Measurements from ENCODE around the gene LRP6. TPM values are rescaled to one million over a fixed set of nuclear protein-coding genes. Genes with fewer than 3 reads are reported as not detected.

LRP6 gene
- total and polyA plus RNA-seq, 2 of the 13 experiments (the other 11 are each of a cell fraction or from before 2014, with no cell fraction given), result 33.8 to 42.0 TPM

GRCh38 chr12:12240662-12241340 lies 26.0 kb downstream of the LRP6 start (continued):
- TF ChIP-seq NFRKB (IDR thresholded peaks at IDR 0.05) (no peak), RXRB (CRISPR knock-in tag; IDR thresholded peaks at IDR 0.05; ENCODE audit: borderline replicate concordance) (peak; percentile 52; the same call in 1 of the 2 replicates), ZNF343 (CRISPR knock-in tag; IDR thresholded peaks at IDR 0.05) (no peak), RCOR2 (CRISPR knock-in tag; IDR thresholded peaks at IDR 0.05) (peak; percentile 70), ZNF644 (CRISPR knock-in tag; IDR thresholded peaks at IDR 0.05; ENCODE audit: low read depth) (peak; percentile 46; the same call in 1 of the 2 replicates), ZNF710 (CRISPR knock-in tag; IDR thresholded peaks at IDR 0.05; ENCODE audit: borderline replicate concordance) (0 out of 2 replicates have a peak, but pooled peaks have one; percentile 29), ZNF704 (CRISPR knock-in tag; IDR thresholded peaks at IDR 0.05; ENCODE audit: borderline replicate concordance) (no peak), PPARG (CRISPR knock-in tag; conservative IDR thresholded peaks at IDR 0.05) (0 out of 2 replicates have a peak, but pooled peaks have one; percentile 31), MAZ (IDR thresholded peaks at IDR 0.05; ENCODE audit: borderline replicate concordance, low read depth, low read length) (no peak), MAZ (CRISPR knock-in tag; IDR thresholded peaks at IDR 0.05; ENCODE audit: low read depth) (0 out of 2 replicates have a peak, but pooled peaks have one; percentile 22), ZNF720 (CRISPR knock-in tag; IDR thresholded peaks at IDR 0.05) (no peak), HNF4G (IDR thresholded peaks at IDR 0.05; ENCODE audit: borderline replicate concordance, low read depth, low read length) (peak; percentile 27; the same call in 1 of the 2 replicates), HNF4G (CRISPR knock-in tag; IDR thresholded peaks at IDR 0.05; ENCODE audit: borderline replicate concordance, low read depth) (no peak), GATAD2A (CRISPR knock-in tag; IDR thresholded peaks at IDR 0.05) (peak; percentile 75), NCOA2 (CRISPR knock-in tag; IDR thresholded peaks at IDR 0.05) (peak; percentile 56; the same call in 1 of the 2 replicates), MTA1 (CRISPR knock-in tag; IDR thresholded peaks at IDR 0.05; ENCODE audit: borderline replicate concordance) (no peak), DMAP1 (CRISPR knock-in tag; IDR thresholded peaks at IDR 0.05) (no peak), SRF (IDR thresholded peaks at IDR 0.05; ENCODE audit: low read depth, low read length) (no peak), ZNF276 (CRISPR knock-in tag; IDR thresholded peaks at IDR 0.05; ENCODE audit: low read depth) (no peak), HNRNPUL1 (IDR thresholded peaks at IDR 0.05; ENCODE audit: low read depth, low read length) (no peak), PHF5A (CRISPR knock-in tag; IDR thresholded peaks at IDR 0.05; ENCODE audit: low read depth, unreplicated experiment) (no peak), KLF11 (CRISPR knock-in tag; IDR thresholded peaks at IDR 0.05) (no peak), ZNF331 (CRISPR knock-in tag; IDR thresholded peaks at IDR 0.05) (peak; percentile 50; the same call in 1 of the 2 replicates), SAP130 (CRISPR knock-in tag; IDR thresholded peaks at IDR 0.05; ENCODE audit: low read depth) (peak; percentile 75), ZNF546 (CRISPR knock-in tag; conservative IDR thresholded peaks at IDR 0.05) (no peak), ZSCAN29 (CRISPR knock-in tag; conservative IDR thresholded peaks at IDR 0.05) (0 out of 2 replicates have a peak, but pooled peaks have one; percentile 24), TMF1 (CRISPR knock-in tag; IDR thresholded peaks at IDR 0.05; ENCODE audit: low read depth) (no peak)

All from HepG2 (cell line).